Activated CD8-positive, alpha-beta memory T cell treated with anti-CD3 and anti-CD28 coated beads, Interleukin-2, amount 50 U/mL, for 24 hours (primary cell): ENCODE results near the gene CASP3.

Experiments used
- DNase-seq: peaks from one replicate; pipeline ENCODE4 v3.0.0-alpha.2; 2020; ENCODE audit errors: extremely low read depth

Gene CASP3

GRCh38 chr4:184649026-184649970 is at the start of gene CASP3, which contains the start of gene PRIMPOL:
TSS of gene CASP3 (minus strand) at chr4:184649447. CDS start at chr4:184638453, 10,994 bp downstream.
TSS of gene PRIMPOL (plus strand) at chr4:184649738. CDS start at chr4:184657141, 7,403 bp downstream.
- peak; percentile 83 for DNase-seq

GRCh38 chr4:184697956-184698355 is 48.7 kb upstream of the CASP3 start:
- no peak for DNase-seq

GRCh38 chr4:184695178-184695896 is 46.1 kb upstream of the CASP3 start:
- DNase-seq, result no peak

- no peak for DNase-seq
These were observed 45.2 kb upstream of the CASP3 start for GRCh38 chr4:184694412-184694956.

GRCh38 chr4:184693056-184693455 is 43.8 kb upstream of the CASP3 start:
- DNase-seq, result no peak

GRCh38 chr4:184689681-184690080 is 40.4 kb upstream of the CASP3 start:
- no peak for DNase-seq

GRCh38 chr4:184688447-184688846 is 39.2 kb upstream of the CASP3 start:
- no peak for DNase-seq

- no peak for DNase-seq
These were observed 38.8 kb upstream of the CASP3 start for GRCh38 chr4:184688005-184688404.

GRCh38 chr4:184684491-184685189 is 35.4 kb upstream of the CASP3 start:
- DNase-seq, result no peak

- no peak for DNase-seq
These were observed 32.7 kb upstream of the CASP3 start for GRCh38 chr4:184681916-184682315.

GRCh38 chr4:184680698-184681097 is 31.5 kb upstream of the CASP3 start:
- DNase-seq, result no peak

- no peak for DNase-seq
These were observed 26.7 kb upstream of the CASP3 start for GRCh38 chr4:184675821-184676492.

- DNase-seq, result no peak
These were observed 25.8 kb upstream of the CASP3 start for GRCh38 chr4:184675018-184675417.

GRCh38 chr4:184674011-184674410 is 24.8 kb upstream of the CASP3 start:
- no peak for DNase-seq

- no peak for DNase-seq
These were observed 23.5 kb upstream of the CASP3 start for GRCh38 chr4:184672741-184673140.

- no peak for DNase-seq
These were observed 21.9 kb upstream of the CASP3 start for GRCh38 chr4:184671101-184671500.

- no peak for DNase-seq
These were observed 20.0 kb upstream of the CASP3 start for GRCh38 chr4:184669251-184669650.

- DNase-seq, result no peak
These were observed 19.4 kb upstream of the CASP3 start for GRCh38 chr4:184668511-184669114.

- no peak for DNase-seq
These were observed 18.8 kb upstream of the CASP3 start for GRCh38 chr4:184668096-184668495.

- DNase-seq, result no peak
These were observed 17.4 kb upstream of the CASP3 start for GRCh38 chr4:184666670-184667069.
